ENCODE measurements around the gene EIF4EBP3.

EIF4EBP3 gene

GRCh38 chr5:140547508-140548299 lies at the start of gene EIF4EBP3:
Gene EIF4EBP3 (plus strand): TSS chr5:140547662. CDS start chr5:140547738, 76 bp downstream.
- no peak for DNase-seq

- DNase-seq: no peak
Measured at GRCh38 chr5:140497897-140498296, 49.6 kb upstream of the EIF4EBP3 start.

GRCh38 chr5:140498591-140498990 lies 48.9 kb upstream of the EIF4EBP3 start:
- no peak for DNase-seq

- DNase-seq: no peak
Measured at GRCh38 chr5:140502834-140503233, 44.6 kb upstream of the EIF4EBP3 start.

GRCh38 chr5:140509898-140510297 lies 37.6 kb upstream of the EIF4EBP3 start:
- DNase-seq: no peak

- no peak for DNase-seq
Measured at GRCh38 chr5:140513124-140513523, 34.3 kb upstream of the EIF4EBP3 start.

- no peak for DNase-seq
Measured at GRCh38 chr5:140524003-140524402, 23.5 kb upstream of the EIF4EBP3 start.

GRCh38 chr5:140540227-140540626 lies 7.2 kb upstream of the EIF4EBP3 start:
- DNase-seq: no peak

- DNase-seq: no peak
Measured at GRCh38 chr5:140542972-140543371, 4.5 kb upstream of the EIF4EBP3 start.

- DNase-seq: no peak
Measured at GRCh38 chr5:140544986-140545385, 2.5 kb upstream of the EIF4EBP3 start.

- no peak for DNase-seq
Measured at GRCh38 chr5:140545606-140546005, 1.9 kb upstream of the EIF4EBP3 start.

- DNase-seq: no peak
Measured at GRCh38 chr5:140546851-140547507, 483 bp upstream of the EIF4EBP3 start.

GRCh38 chr5:140548300-140548688 lies 832 bp downstream of the EIF4EBP3 start:
- DNase-seq: no peak

GRCh38 chr5:140548791-140549190 lies 1.3 kb downstream of the EIF4EBP3 start:
- no peak for DNase-seq

- no peak for DNase-seq
Measured at GRCh38 chr5:140549237-140550144, 2.0 kb downstream of the EIF4EBP3 start.

GRCh38 chr5:140550147-140551079 lies 3.0 kb downstream of the EIF4EBP3 start:
- DNase-seq: no peak

- no peak for DNase-seq
Measured at GRCh38 chr5:140551872-140552271, 4.4 kb downstream of the EIF4EBP3 start.

- DNase-seq: no peak
Measured at GRCh38 chr5:140553657-140554056, 6.2 kb downstream of the EIF4EBP3 start.

- no peak for DNase-seq
Measured at GRCh38 chr5:140554454-140554853, 7.0 kb downstream of the EIF4EBP3 start.

- DNase-seq: no peak
Measured at GRCh38 chr5:140555747-140556312, 8.4 kb downstream of the EIF4EBP3 start.

- no peak for DNase-seq
Measured at GRCh38 chr5:140556438-140556837, 9.0 kb downstream of the EIF4EBP3 start.
